ENCODE results near the gene NTSR1.

NTSR1 gene

DNA sequence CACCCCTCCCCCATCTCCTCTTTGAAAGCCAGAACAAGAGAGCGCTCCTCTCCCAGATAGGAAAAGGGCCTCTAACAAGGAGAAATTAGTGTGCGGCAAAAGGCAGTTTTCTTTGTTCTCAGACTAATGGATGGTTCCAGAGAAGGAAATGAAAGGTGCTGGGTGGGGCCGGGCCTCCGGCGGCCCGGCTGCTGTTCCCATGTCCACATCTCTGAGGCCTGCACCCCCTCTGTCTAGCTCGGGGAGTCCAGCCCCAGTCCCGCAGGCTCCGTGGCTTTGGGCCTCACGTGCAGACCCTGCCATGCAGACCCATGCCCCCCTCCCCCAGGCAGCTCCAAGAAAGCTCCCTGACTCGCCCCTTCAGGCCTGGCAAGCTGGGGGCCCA lies 51.8 kb downstream of the NTSR1 start:
- DNase-seq, result no peak

DNA sequence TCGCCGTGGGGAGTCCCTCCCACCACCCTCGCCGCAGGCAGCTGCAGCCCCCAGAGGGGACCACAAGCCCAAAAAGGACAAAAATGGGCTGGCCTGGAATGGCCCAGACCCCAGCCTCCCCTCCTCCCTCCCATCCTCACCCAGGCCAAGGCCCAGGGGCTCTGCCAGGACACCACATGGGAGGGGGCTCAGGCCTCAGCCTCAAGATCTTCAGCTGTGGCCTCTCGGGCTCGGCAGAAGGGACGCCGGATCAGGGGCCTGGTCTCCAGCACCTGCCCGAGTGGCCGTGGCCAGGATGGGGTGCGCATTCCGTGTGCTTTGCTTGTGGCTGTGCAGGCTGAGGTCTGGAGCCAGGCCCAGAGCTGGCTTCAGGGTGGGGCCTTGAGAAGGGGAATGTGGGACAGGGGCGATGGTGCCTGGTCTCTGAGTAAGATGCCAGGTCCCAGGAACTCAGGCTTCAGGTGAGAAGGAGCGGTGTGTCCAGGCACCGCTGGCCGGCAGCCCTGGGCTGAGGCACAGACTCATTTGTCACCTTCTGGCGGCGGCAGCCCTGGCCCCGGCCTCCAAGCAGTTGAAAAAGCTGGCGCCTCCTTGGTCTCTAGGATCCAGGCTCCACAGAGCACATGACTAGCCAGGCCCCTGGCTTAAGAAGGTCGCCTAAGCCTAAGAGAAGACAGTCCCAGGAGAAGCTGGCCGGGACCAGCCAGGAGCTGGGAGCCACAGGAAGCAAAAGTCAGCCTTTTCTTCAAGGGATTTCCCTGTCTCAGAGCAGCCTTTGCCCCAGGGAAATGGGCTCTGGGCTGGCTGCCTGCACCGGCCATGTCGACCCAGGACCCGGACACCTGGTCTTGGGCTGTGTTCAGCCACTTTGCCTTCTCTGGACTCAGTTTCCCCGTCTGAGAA lies 52.5 kb downstream of the NTSR1 start:
- DNase-seq, result no peak

DNA sequence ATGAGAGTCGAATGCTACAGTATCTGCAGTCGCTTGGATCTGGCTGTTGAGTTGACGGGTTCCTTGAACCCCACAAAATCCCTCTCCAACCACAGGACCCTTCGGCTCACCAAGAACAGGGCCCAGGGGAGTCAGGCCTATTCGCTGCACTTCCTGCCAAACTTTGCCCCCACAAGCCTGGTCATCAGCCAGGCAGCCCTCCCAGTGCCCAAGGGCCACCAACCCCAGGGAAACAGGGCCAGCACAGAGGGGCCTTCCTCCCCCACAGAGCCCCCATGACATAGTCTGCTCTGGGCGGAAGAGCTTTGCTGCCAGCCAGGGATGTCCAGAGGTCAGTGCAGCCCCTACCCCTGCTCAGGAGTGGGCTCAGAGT lies 53.1 kb downstream of the NTSR1 start:
- no peak for DNase-seq

GRCh38 chr20:62762376-62762775 lies 53.7 kb downstream of the NTSR1 start:
- no peak for DNase-seq

DNA sequence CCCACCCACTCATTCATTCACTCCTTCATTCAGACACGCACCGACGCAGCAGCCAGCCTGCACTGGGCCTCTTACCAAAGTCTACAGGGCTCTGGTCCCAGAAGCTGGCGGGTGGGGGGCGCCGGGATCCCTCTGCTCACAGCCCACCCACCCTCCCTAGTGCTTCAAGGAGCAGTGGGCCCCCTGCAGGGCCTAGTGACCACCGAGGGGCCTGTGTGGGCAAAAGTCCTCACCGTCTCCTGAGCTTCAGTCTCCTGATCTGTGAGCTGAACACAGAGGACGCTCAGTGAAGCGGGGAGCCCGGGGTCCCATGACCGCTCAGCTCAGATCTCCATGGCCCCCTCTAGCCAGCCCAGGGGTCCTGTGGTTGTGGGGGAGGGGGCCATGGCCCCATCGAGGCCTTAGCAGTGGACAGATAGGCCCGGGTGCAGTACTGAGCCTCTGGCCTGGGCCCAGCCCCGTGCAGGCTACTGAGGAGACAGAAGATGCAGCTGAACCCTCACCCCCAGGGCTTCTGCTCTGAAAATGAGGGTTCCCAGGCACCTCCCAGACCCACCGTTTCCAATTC lies 54.2 kb downstream of the NTSR1 start:
- no peak for DNase-seq

GRCh38 chr20:62763404-62763803 lies 54.8 kb downstream of the NTSR1 start:
- DNase-seq, result no peak

- no peak for DNase-seq
These were observed 55.7 kb downstream of the NTSR1 start for GRCh38 chr20:62764156-62764935.

DNA sequence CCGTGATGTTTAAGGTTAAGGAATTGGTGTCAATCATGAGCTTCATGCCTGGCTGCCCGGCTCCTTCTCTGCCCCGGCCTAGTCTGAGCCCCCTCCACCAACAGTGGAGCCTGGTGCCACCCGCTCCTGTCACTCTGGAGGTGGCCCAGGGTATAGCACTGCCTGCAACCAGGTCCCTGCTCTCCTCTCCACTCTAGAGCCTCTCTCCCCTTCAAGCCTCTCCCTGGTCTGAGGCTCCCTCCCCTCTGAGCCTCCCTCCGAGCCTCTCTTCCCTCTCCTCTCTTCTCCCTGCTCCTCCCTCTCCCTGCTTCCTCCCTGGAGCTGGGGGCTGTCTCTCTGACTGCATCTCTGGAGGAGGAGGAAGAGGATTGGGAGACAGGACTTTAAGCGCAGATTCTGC lies 56.4 kb downstream of the NTSR1 start:
- DNase-seq, result no peak

GRCh38 chr20:62765432-62766070 lies 56.9 kb downstream of the NTSR1 start:
- DNase-seq, result no peak

- no peak for DNase-seq
These were observed 57.4 kb downstream of the NTSR1 start for GRCh38 chr20:62766071-62766450.

DNA sequence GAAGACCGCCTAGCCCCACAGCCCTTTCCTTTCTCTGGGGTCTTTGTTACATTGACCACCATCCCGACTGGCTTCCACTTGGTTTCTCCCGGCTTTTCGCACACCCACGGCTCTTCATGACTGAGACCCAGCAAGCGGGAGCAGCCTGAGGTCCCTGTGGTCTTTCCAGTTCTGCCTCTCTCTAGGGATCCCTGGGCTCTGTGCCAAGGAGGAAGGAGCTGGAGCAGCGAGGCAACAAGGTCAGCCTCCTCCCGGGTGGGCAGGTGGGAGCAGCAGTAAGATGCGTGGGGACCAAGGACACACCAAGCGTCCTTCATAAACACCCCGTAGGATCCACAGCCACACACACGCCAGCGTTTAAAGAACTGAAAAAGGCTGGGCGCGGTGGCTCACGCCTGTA lies 58.1 kb downstream of the NTSR1 start:
- DNase-seq, result no peak

DNA sequence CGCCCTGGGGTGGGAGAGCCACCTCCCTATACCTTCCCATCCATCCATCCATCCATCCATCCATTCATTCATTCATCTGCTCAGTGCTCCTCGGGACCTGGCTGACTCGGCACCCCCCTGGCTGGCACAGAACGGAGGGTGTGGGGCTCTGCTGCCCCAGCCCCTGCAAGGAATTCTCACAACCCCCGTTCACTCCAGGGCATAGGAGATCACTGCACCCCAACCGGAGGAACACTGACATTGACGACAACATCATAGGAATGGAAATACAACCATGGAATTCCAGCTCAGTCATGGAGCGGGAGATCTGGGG lies 59.6 kb downstream of the NTSR1 start:
- DNase-seq, result no peak

DNA sequence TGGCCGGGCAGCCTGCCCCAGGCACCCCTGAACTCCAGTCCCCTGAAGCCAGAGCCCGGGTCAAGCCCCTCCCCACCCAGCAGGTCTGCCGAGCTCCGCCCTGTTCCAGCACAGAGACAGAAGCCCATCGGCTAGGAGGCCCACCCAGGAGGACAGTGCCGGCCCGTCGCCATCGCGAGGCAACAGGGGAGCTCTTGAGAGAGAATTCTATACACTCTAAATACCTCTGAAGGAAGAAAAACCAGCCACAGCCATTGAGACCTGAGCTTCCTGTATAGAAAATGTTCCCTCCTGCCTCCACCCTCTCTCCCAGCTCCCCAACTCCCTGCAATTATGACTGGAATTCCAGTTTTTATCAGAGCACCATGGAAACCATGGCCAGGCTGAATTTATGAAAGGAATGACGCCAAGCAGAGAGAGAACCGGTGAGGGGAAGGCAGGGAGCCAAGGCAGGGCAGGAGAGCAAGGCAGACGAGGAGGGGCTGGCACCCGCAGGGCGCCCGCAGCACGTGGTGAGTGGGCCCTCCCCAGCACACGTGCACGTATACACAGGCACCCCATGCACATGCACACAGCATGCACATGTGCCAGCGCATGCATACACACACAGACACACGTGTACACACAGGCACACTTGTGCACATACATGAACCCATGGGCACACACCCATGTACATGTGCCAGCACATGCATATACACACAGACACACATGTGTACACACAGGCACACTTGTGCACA lies 60.1 kb downstream of the NTSR1 start:
- DNase-seq, result no peak

- no peak for DNase-seq
These were observed 60.9 kb downstream of the NTSR1 start for GRCh38 chr20:62769346-62770071.

GRCh38 chr20:62770111-62770910 lies 61.7 kb downstream of the NTSR1 start:
- no peak for DNase-seq

GRCh38 chr20:62770916-62771315 lies 62.3 kb downstream of the NTSR1 start:
- no peak for DNase-seq

GRCh38 chr20:62771396-62772102 lies 62.9 kb downstream of the NTSR1 start:
- no peak for DNase-seq

- no peak for DNase-seq
These were observed 63.5 kb downstream of the NTSR1 start for GRCh38 chr20:62772103-62772611.

GRCh38 chr20:62772619-62772989 lies 64.0 kb downstream of the NTSR1 start:
- DNase-seq, result no peak

All from NCI-H774 (cell line).